ENCODE results near the gene CTSC.

DNA sequence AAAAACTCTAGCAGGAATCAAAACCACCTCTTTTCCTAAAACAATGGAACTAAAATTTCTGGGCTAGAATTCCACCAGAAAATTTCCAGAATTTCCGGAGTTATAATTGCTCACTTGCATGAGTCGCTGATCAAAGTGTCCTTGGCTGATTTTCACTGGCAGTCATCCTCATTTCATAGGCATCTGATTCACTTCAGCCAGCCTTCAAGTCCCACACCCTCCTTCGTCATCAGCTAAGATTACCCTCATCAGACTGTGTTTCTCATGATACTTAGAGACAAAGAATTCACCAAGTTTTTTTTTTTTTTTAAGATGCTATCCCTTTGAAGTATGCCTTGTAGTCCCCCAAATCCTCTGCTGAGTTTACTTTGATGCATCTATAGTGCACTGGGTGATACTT is 90.8 kb downstream of the CTSC start:
- TF ChIP-seq MXI1 (conservative IDR thresholded peaks at IDR 0.05; ENCODE audit: poor library complexity, severe bottlenecking) (no peak), EZH2 (IDR thresholded peaks at IDR 0.05; ENCODE audit: borderline replicate concordance, insufficient read depth, low read length, poor library complexity, severe bottlenecking) (no peak), EP300 (conservative IDR thresholded peaks at IDR 0.05; ENCODE audit: poor library complexity, severe bottlenecking) (no peak), RAD21 (conservative IDR thresholded peaks at IDR 0.05) (no peak), TAF1 (IDR thresholded peaks at IDR 0.05; ENCODE audit: low read depth) (no peak)
- TF ChIP-seq, protein P1, sequence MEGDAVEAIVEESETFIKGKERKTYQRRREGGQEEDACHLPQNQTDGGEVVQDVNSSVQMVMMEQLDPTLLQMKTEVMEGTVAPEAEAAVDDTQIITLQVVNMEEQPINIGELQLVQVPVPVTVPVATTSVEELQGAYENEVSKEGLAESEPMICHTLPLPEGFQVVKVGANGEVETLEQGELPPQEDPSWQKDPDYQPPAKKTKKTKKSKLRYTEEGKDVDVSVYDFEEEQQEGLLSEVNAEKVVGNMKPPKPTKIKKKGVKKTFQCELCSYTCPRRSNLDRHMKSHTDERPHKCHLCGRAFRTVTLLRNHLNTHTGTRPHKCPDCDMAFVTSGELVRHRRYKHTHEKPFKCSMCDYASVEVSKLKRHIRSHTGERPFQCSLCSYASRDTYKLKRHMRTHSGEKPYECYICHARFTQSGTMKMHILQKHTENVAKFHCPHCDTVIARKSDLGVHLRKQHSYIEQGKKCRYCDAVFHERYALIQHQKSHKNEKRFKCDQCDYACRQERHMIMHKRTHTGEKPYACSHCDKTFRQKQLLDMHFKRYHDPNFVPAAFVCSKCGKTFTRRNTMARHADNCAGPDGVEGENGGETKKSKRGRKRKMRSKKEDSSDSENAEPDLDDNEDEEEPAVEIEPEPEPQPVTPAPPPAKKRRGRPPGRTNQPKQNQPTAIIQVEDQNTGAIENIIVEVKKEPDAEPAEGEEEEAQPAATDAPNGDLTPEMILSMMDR (IDR thresholded peaks at IDR 0.05; ENCODE audit: poor library complexity, severe bottlenecking): no peak
